NCI-H345 treated with DMSO at 0.1 percent for 48 hours (cell line): ENCODE results near the gene OR51E1.

Source experiments
- DNase-seq: peaks from one replicate; lab custom pipeline; 2025; ENCODE audit not compliant: unreplicated experiment; lab: John Stamatoyannopoulos, UW

The OR51E1 gene

GRCh38 chr11:4647766-4648165 lies 4.0 kb downstream of the OR51E1 start:
- no peak for DNase-seq

GRCh38 chr11:4654635-4655369 lies 11.0 kb downstream of the OR51E1 start:
- no peak for DNase-seq

GRCh38 chr11:4658629-4659445 lies 15.1 kb downstream of the OR51E1 start:
- no peak for DNase-seq

GRCh38 chr11:4662876-4663275 lies 19.1 kb downstream of the OR51E1 start:
- DNase-seq, result no peak

GRCh38 chr11:4664183-4664582 lies 20.4 kb downstream of the OR51E1 start:
- no peak for DNase-seq

GRCh38 chr11:4664786-4665185 lies 21.0 kb downstream of the OR51E1 start:
- no peak for DNase-seq

- no peak for DNase-seq
Measured at GRCh38 chr11:4665424-4665823, 21.6 kb downstream of the OR51E1 start.

GRCh38 chr11:4671741-4672140 lies 28.0 kb downstream of the OR51E1 start:
- DNase-seq, result peak; percentile 18

GRCh38 chr11:4672470-4672869 lies 28.7 kb downstream of the OR51E1 start:
- DNase-seq, result no peak

GRCh38 chr11:4673781-4674180 lies 30.0 kb downstream of the OR51E1 start:
- DNase-seq, result no peak

- no peak for DNase-seq
Measured at GRCh38 chr11:4677948-4678347, 34.2 kb downstream of the OR51E1 start.

GRCh38 chr11:4680341-4680740 lies 36.6 kb downstream of the OR51E1 start:
- DNase-seq, result peak; percentile 48

GRCh38 chr11:4682623-4683419 lies 39.0 kb downstream of the OR51E1 start:
- no peak for DNase-seq

GRCh38 chr11:4684631-4685285 lies 41.0 kb downstream of the OR51E1 start:
- peak; percentile 27 for DNase-seq

- DNase-seq, result no peak
Measured at GRCh38 chr11:4695442-4695841, 51.7 kb downstream of the OR51E1 start.

GRCh38 chr11:4697585-4697984 lies 53.8 kb downstream of the OR51E1 start, which contains the start of gene OR51E2:
Gene OR51E2, minus strand, starts transcription at chr11:4697853. Its CDS starts 15,142 bp downstream, at chr11:4682711.
- DNase-seq, result peak; percentile 65

- DNase-seq, result no peak
Measured at GRCh38 chr11:4699697-4700435, 56.1 kb downstream of the OR51E1 start.

GRCh38 chr11:4700436-4700820 lies 56.6 kb downstream of the OR51E1 start:
- DNase-seq, result no peak

- DNase-seq, result peak; percentile 97
Measured at GRCh38 chr11:4704054-4704789, 60.4 kb downstream of the OR51E1 start, which contains the start of gene MMP26. Gene MMP26, plus strand, starts transcription at chr11:4704784.
